OCI-M2 (cell line): ENCODE measurements around the gene MYOZ1.

Experiments
- DNase-seq: peaks from one replicate; lab custom pipeline; 2025; ENCODE audit not compliant: unreplicated experiment; lab: John Stamatoyannopoulos, UW

The MYOZ1 gene

DNA sequence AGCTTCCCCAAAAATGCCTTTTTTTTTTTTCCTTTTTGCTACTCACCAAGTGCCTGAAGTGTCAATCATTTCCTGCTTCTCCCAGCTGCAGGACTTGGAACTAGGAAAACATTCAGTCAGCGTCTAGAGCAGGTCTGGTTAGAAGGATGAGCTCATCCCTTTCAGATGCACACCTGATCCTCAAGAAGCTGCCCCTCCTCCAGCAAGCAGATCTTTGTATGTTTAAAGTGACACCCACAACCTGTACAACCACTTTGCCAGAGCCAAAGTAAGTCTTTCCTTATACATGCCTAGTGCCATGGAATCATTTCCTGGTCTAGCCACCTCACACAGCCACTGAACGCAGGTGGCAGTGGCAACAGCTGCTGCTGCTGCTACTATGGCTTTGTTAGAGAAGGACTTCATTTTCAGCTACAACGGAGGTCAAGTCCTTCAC, 39.8 kb downstream of the MYOZ1 start:
- no peak for DNase-seq

DNA sequence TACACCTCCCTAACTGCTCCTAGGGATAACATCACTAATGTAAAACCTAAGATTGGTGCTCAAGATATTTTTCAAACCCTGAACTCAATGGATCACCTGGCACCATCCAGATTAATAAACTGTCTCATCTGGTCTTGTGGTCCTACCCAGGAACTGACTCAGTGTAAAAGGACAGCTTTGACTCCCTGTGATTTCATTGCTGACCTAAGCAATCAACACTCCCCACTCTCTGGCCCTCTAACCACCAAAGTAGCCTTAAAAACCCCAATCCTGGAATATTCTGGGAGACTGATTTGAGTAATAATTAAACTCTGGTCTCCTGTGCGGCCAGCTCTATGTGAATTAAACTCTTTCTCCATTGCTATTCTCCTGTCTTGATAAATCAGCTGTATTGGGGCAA, 43.9 kb downstream of the MYOZ1 start:
- DNase-seq, result no peak

DNA sequence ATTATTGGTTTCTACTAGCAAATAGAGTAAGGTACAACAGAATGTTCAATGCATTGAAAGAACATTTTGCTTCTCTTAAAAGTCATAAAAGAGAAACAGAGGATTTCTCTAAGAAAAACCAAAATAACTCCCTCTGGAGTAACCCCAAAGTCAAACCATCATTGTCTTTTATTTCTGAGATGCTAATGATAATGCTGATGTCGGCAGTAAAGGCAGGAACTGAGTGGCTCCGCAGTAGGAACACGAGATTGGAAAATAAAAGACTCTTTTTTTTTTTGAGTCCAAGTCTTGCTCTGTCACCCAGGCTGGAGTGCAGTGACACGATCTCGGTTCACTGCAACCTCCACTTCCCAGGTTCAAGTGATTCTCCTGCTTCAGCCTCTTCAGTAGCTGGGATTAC, 47.5 kb downstream of the MYOZ1 start:
- no peak for DNase-seq

DNA sequence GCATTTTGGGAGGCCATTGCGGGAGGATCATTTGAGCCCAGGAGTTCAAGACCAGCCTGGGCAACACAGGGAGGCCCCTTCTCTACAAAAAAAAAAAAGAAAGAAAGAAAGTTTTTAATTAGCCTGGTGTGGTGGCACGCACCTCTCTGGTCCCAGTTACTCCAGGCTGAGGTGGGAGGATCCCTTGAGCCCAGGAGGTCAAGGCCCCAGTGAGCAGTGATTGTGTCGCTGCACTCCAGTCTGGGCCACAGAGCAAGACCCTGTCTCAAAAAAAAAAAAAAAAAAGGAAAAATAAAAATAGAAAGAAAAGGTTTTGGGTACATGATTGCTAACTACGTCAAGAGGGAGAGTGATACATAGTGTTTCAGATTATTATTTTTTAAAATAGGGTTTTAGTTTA, 48.2 kb downstream of the MYOZ1 start:
- DNase-seq, result no peak

DNA sequence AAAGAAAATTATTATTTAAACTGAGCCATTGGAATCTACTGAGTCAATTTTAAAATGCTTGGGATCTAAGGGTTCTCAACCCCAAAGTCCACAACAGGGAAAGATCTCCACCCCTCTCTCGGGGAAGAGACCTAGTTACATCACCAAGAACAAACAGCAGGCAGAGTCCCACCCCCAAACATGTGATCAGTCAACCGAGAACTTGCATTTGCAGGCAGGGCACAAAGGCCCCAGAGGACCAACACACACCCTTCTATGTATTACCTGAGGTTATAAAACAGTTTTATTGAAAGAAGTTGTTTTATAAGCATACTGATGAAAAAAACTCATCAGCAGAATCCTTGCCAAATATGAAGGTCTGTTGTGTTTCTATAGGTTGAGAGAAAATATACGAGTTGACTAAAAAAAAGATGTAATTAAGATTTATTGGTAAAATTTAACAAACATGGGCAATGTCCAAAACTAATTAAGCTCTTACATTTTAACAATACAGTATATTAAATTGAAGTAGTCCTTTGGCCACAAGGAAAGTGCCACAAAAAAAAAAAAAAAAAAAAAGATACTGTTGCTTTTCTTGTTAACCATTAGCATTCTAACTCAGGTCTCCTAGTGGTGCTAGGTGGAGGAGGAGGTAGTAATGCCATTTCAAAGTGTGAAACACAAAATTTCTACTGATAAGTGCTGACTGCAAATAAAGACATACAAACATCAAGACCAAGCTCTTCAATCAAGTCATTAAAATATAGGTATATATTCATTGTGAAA, 49.2 kb downstream of the MYOZ1 start:
- no peak for DNase-seq

DNA sequence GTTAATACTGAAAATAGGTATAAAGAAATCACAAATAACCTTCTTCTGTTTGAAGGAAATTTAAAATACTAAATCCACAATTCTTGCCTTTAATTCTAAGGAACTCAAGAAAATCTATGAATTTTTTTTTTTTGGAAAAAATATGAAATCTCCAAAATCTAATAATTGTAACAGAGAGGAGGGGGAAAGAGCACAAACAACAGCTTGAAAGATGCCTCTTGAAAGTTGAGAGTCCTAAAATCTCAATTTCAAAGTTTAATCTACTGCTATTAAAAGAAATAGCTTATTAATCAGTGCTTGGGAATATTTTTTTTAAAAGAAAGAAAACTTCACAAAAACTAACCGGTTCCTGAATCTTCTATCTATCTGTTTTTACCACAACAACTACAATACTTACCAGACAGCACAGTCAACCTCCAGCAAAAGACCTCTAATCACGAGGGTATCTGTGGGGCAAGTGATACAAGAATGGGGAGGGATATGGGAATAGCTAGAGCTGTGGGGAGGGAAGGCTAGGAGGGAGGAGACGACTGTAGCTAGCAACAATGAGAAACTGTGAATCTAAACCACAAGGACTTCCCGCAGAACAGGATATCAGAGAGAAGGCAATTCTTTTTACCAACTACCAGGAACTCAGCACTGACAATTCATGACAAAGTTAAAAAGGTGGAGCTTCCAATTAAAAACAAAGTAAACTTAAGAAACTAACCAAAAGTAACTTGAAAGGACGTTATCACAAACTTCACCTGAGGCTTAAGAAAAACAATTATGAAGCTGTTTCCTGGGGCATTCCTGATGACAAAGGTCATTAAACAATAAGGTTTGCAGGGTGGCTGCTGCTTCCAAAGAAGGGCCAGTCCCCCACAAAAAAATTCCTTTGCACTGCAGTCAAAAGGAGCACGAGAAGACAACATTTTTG, 50.1 kb downstream of the MYOZ1 start, which contains the start of gene USP54:
Gene USP54 (minus strand): TSS at position 462 of the 919 bp plus-strand sequence. CDS start 15,684 bp downstream, outside the sequence.
- no peak for DNase-seq

DNA sequence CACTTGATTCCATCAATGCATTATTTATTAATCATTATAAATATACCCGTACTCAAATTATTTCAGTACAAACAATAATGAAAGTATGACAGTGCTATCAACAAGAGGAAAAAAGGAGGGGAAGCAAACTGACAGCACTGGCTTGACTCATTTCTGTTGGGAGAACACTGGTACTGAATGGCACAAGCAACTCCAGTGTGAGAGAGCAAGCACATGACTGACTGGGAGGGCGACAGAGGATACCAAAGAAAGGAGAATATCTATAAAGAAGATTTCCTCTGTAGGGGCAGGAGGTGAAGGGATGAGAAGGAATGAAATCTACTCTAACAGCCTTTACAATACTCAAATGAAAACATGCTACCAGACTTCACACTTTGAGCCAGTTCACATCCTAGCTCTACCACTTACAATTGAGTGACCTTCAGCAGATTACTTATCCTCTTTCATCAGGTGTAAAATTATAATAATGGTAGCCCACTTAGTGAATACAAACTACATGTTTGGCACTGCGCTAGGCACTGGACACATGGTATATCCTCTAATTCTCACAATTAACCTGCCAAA, 51.6 kb downstream of the MYOZ1 start:
- DNase-seq, result no peak

DNA sequence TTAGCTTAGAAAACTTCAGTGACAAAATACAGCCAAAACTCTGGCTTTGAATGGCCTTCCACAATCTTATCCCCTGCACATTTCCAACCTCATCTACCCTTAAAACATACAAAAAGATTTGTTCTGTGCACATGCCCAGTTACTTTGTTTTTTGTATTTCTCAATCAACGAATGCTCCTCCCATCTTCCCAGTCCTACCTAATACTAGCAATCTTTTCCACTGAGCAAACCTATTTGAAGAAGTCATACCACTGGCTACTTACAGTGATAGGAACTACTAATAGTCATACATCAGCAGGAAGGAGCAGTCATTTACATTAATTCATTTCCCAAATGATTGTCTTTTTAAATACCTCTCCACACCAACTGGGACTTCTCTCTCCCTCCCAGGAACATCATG, 52.6 kb downstream of the MYOZ1 start:
- no peak for DNase-seq

DNA sequence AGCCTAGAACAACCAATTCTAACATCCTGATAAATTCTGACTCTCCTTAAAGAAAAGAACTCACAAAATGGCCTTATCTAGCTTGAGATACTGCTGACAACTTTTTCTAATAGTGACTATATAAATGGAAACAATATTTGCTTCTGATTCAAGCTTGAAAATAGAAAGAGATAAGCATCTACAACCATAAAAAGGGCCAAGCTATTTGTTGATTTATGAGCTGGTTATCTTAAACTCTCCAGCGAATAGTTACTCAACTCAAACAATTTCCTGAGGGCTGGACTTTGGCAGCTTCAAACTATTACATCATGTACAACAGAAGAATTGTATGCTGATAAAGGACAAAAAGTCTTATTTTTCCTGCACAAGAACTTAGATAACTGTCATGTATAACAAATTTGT, 54.7 kb downstream of the MYOZ1 start:
- no peak for DNase-seq

DNA sequence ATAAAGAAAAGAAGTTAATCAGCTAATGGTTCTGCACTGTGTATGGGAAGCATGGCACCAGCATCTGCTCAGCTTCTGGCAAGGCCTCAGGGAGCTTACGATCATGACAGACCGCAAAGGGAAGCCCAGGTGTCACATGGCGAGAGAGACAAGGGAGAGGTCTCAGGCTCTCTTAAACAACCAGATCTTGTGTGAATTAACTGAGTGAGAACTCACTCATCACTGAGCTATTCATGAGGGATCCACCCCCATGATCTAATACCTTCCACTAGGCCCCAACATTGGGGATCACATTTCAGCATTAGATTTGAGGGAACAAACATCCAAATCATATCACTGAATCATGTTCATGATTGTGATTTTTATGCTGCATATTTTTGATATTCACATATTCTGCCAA, 55.9 kb downstream of the MYOZ1 start:
- DNase-seq, result no peak

DNA sequence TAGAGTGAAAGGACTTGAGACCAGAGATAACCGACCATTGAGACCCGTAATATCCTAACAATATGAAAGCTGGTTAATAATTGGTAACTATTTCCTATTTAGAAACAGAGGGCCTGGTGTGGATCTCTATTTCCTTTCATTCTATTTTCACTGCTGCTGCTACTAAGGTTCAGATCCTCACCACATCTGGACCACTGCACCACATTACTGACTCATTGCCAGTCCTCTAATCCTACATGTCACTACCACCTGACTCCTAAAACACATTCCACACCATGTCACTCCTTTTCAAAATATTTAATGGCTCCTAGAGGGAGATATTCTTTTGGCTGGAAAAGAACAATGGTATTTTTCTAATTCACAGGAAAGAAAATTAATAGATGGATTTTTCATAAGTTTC, 56.5 kb downstream of the MYOZ1 start:
- no peak for DNase-seq

DNA sequence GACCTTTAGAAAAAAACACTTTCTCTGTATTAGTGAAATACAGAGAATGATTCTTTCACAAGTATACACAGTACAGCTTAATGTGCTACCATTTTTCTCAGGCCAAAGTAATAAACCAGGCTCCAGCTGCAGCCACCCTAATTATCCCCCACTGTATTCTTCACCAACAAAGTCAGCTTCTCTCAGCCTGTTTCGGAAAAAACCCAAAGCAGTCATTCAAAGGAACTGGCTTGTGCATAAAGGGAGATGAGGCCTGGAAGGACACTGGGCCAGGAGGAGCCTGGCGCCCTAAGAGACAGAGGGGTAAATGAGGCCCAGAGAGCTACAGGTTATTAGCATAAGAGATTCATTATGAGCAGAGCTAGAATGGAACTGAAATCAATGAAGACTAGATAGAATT, 59.4 kb downstream of the MYOZ1 start:
- no peak for DNase-seq
